Keratinocyte (primary cell): ENCODE results near the gene SLC5A2. TPM values are rescaled to one million over a fixed set of nuclear protein-coding genes. Genes with fewer than 3 reads are reported as not detected.
A peak's percentile ranks its signal among the peaks of the same experiment; 100 is the strongest.

Experiments used
- DNase-seq: peaks from one replicate; pipeline ENCODE4 v3.0.0-alpha.2; 2011; ENCODE audit warnings: low read depth, missing footprints, low spot score
- FAIRE-seq: peaks from 2 replicates; lab custom pipeline; 2011; peaks lifted over from hg19 to GRCh38; lab: Jason Lieb, UNC
- H2AFZ ChIP-seq: 2 replicates; pipeline ENCODE4 v1.6.0; 2012; ENCODE audit warnings: low read length, control low read depth, inconsistent platforms; ENCODE audit not compliant: control insufficient read depth
- H3K27ac ChIP-seq: 2 replicates; pipeline ENCODE4 v1.5.1; 2011; ENCODE audit warnings: low read length; ENCODE audit not compliant: control insufficient read depth, insufficient read depth
- H3K27me3 ChIP-seq: 3 replicates; pipeline ENCODE4 v1.6.0; 2011; ENCODE audit warnings: low read length; ENCODE audit not compliant: control insufficient read depth, insufficient read depth; ENCODE audit errors: extremely low read depth
- H3K36me3 ChIP-seq, 2 experiments: 2 replicates in 1 of 2; 3 replicates in 1 of 2; pipeline ENCODE4 v1.5.1; 2011; ENCODE audit warnings: low read length in 2 of 2, mild to moderate bottlenecking in 1 of 2; ENCODE audit not compliant: control insufficient read depth in 2 of 2, insufficient read depth in 2 of 2; ENCODE audit errors: extremely low read depth in 1 of 2
- H3K4me1 ChIP-seq: 3 replicates; pipeline ENCODE4 v1.5.1; 2011; ENCODE audit warnings: low read length; ENCODE audit not compliant: control insufficient read depth, insufficient read depth; ENCODE audit errors: extremely low read depth
- H3K4me2 ChIP-seq: 3 replicates; pipeline ENCODE4 v1.6.0; 2011; ENCODE audit warnings: low read depth, low read length; ENCODE audit not compliant: control insufficient read depth, insufficient read depth; ENCODE audit errors: extremely low read depth
- H3K4me3 ChIP-seq, 3 experiments: fragments of 200-600 bp in 1 of 3; sonication (generic) in 1 of 3; 2 replicates in 2 of 3; 3 replicates in 1 of 3; pipeline ENCODE4 v1.5.1; 2011 to 2016; ENCODE audit warnings: low read length in 3 of 3, mild to moderate bottlenecking in 3 of 3, control low read depth in 2 of 3, inconsistent platforms in 1 of 3, low read depth in 1 of 3, mixed read lengths in 1 of 3, mixed run types in 1 of 3, moderate library complexity in 1 of 3; ENCODE audit not compliant: control insufficient read depth in 2 of 3, insufficient read depth in 2 of 3; ENCODE audit errors: extremely low read depth in 1 of 3
- H3K79me2 ChIP-seq: 2 replicates; pipeline ENCODE4 v1.6.0; 2012; ENCODE audit warnings: low read length; ENCODE audit not compliant: control insufficient read depth, insufficient read depth
- H3K9ac ChIP-seq: 3 replicates; pipeline ENCODE4 v1.6.0; 2011; ENCODE audit warnings: low read length; ENCODE audit not compliant: control insufficient read depth, insufficient read depth; ENCODE audit errors: extremely low read depth
- H3K9me1 ChIP-seq: 3 replicates; pipeline ENCODE4 v1.6.0; 2011; ENCODE audit warnings: low read length; ENCODE audit not compliant: control insufficient read depth, insufficient read depth; ENCODE audit errors: extremely low read depth
- H3K9me3 ChIP-seq: 2 replicates; pipeline ENCODE4 v1.5.1; 2012; ENCODE audit warnings: low read depth, low read length; ENCODE audit not compliant: control insufficient read depth
- H4K20me1 ChIP-seq: 3 replicates; pipeline ENCODE4 v1.6.0; 2011; ENCODE audit warnings: low read length; ENCODE audit not compliant: control insufficient read depth, insufficient read depth; ENCODE audit errors: extremely low read depth
- EZH2 ChIP-seq: IDR thresholded peaks from one replicate; pipeline ENCODE4 v1.6.1; 2012; ENCODE audit warnings: inconsistent platforms, mild to moderate bottlenecking, low read length, moderate library complexity
- dilution Hi-C: fragments of 300-500 bp; cut with MboI; formaldehyde crosslinking; loops from one replicate; pipeline ENCODE4 v1.7.0; 2020; ENCODE audit warnings: low sequenced_read_pairs; ENCODE audit not compliant: extremely low pct_ligation_motif_present
- polyA plus RNA-seq, 5 experiments: library from polyadenylated mRNA; depleted of rRNA in 3 of 5; stranded (reverse) in 3 of 5; stranded (forward) in 1 of 5; unstranded in 1 of 5; fragments of >200 nt; gene quantifications; 1 replicate in 1 of 5; 2 replicates in 3 of 5; 3 replicates in 1 of 5; pipeline versions ENCODE4 v1.2.1 to v1.2.3, GENCODE V29; 2011 to 2012; ENCODE audit warnings: missing spikeins in 2 of 5, low read depth in 1 of 5, low replicate concordance in 1 of 5
- TF ChIP-seq, protein P1 (sequence below), 3 experiments: IDR thresholded peaks in 1 of 3; conservative IDR thresholded peaks in 1 of 3; optimal IDR thresholded peaks in 1 of 3; 2 replicates in 2 of 3; 3 replicates in 1 of 3; pipeline versions ENCODE3 to v1.5.1; 2011; ENCODE audit warnings: low read length in 3 of 3, mild to moderate bottlenecking in 3 of 3, moderate library complexity in 2 of 3, control low read depth in 1 of 3, inconsistent platforms in 1 of 3; ENCODE audit not compliant: insufficient read depth in 2 of 3; ENCODE audit errors: extremely low read depth in 1 of 3

The SLC5A2 gene
- polyA plus RNA-seq, 1 donor (not counting 4 experiments of a cell fraction or from before 2014, with no cell fraction given), result not detected

DNA sequence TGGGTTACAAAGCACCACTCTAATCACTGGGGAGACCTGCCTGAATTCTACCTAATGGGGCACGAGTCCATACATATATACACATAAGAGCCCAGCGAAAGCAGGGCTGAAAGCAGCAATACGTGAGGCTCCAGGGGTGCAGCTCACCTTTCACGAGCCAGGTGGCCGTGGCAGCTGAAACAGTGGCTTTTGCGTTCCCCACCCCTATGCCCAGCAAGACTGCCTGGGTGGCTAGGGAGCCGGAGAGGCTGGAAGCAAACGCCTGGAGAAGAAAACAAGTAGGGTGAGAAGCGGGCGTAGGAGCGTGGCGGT is 24.6 kb downstream of the SLC5A2 start:
- no peak for FAIRE-seq
- Histone ChIP-seq H2AFZ (peak overlapping the region; percentile 73), H3K9me3 (no peaks in the 10 kb centered on the region), H3K79me2 (peaks cover 8% of the 10 kb centered on the region), H3K4me1 (peaks cover 7% of the 10 kb centered on the region), H3K27ac (peak overlapping the region; percentile 83), H4K20me1 (no peaks in the 10 kb centered on the region), H3K4me2 (peak overlapping the region; percentile 79), H3K4me3 (peak overlapping the region; percentile 88 to 96 (median 89)), H3K9me1 (no peaks in the 10 kb centered on the region), H3K27me3 (no peaks in the 10 kb centered on the region), H3K9ac (peak overlapping the region; percentile 89), H3K36me3 (peaks cover 3 to 4% of the 10 kb centered on the region in 2 experiments)
- TF ChIP-seq, protein P1, sequence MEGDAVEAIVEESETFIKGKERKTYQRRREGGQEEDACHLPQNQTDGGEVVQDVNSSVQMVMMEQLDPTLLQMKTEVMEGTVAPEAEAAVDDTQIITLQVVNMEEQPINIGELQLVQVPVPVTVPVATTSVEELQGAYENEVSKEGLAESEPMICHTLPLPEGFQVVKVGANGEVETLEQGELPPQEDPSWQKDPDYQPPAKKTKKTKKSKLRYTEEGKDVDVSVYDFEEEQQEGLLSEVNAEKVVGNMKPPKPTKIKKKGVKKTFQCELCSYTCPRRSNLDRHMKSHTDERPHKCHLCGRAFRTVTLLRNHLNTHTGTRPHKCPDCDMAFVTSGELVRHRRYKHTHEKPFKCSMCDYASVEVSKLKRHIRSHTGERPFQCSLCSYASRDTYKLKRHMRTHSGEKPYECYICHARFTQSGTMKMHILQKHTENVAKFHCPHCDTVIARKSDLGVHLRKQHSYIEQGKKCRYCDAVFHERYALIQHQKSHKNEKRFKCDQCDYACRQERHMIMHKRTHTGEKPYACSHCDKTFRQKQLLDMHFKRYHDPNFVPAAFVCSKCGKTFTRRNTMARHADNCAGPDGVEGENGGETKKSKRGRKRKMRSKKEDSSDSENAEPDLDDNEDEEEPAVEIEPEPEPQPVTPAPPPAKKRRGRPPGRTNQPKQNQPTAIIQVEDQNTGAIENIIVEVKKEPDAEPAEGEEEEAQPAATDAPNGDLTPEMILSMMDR (optimal IDR thresholded peaks at IDR 0.05 in 1 of 3, IDR thresholded peaks at IDR 0.05 in 1 of 3, conservative IDR thresholded peaks at IDR 0.05 in 1 of 3; ENCODE audit: extremely low read depth in 1 of 3, insufficient read depth in 2 of 3, low read length in 3 of 3), result no peak
- DNase-seq, result no peak
- dilution Hi-C loops, result no loop called here

GRCh38 chr16:31507929-31508705 is 25.2 kb downstream of the SLC5A2 start, which contains the start of gene RUSF1:
TSS of gene RUSF1 (minus strand) at chr16:31508391. CDS start at chr16:31508373, 18 bp downstream.
- H4K20me1 ChIP-seq, result no peaks in the 10 kb centered on the region
- no peak for TF ChIP-seq EZH2
- TF ChIP-seq, protein P1 (optimal IDR thresholded peaks at IDR 0.05 in 1 of 3, IDR thresholded peaks at IDR 0.05 in 1 of 3, conservative IDR thresholded peaks at IDR 0.05 in 1 of 3; ENCODE audit: extremely low read depth in 1 of 3, insufficient read depth in 2 of 3, low read length in 3 of 3), result no peak
- peak within 1 kb of the TSS; percentile 79 for H3K4me2 ChIP-seq
- dilution Hi-C loops, result no loop called here
- peak within 1 kb of the TSS; percentile 83 for H3K27ac ChIP-seq
- DNase-seq (no peak), FAIRE-seq (no peak)
- H3K9ac ChIP-seq, result peak within 1 kb of the TSS; percentile 89
- no peaks in the 10 kb centered on the region for H3K9me1 ChIP-seq
- peaks cover 3 to 4% of the 10 kb centered on the region in 2 experiments for H3K36me3 ChIP-seq
- peaks cover 8% of the 10 kb centered on the region for H3K79me2 ChIP-seq
- H3K9me3 ChIP-seq, result no peaks in the 10 kb centered on the region
- H3K4me3 ChIP-seq, result peak within 1 kb of the TSS; percentile 88 to 96 (median 89)
- no peaks in the 10 kb centered on the region for H3K27me3 ChIP-seq
- peaks cover 7% of the 10 kb centered on the region for H3K4me1 ChIP-seq
- peak within 1 kb of the TSS; percentile 73 for H2AFZ ChIP-seq
